IPS DF 19.7 (cell line): Measurements from ENCODE around the gene LGALS9C.
"Not testable (repeated sequence)": the region's sequence is repeated elsewhere in the genome, so short reads cannot be mapped to it uniquely, and the experiment has no call there.

ENCODE experiments used
- DNase-seq: peaks from one replicate; pipeline ENCODE4 v3.0.0-alpha.2; 2013; ENCODE audit warnings: low read depth, low spot score

Gene LGALS9C

DNA sequence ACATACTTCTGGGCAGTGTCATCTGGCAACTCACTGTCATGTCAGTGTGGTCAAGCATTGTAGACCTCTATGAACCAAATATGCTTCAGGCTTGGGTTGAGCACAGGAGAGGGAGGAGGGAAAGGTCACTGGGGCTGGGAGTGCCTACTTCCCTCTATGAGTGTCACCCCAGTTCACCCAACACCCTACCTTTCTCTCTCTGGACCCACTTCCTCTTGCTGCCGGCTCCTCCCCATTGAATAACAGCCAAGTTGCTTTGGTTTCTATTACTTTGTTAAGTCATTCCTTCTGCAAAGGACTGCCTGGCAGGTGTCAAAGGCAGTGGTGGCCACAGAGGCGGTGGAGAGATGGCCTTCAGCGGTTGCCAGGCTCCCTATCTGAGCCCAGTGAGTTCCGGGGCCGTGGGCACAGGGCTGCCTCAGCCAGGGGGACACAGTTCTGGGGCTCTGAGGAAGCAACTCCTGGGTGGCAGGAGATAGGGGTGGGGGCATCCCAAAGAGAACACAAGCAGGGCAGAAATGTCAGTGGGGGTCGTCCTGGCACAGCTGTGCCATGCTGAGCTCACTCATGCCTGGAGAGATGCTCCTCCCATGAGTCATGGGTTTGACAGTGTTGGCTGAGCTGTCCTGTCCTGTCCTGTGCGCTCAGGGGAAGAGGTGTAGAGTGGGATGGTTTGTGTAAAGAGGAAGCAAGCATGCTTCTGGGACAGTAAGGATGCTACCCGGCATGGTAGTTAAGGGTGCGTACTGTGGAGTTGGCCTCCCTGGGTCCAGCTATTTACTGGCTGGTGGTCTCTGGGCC lies at the start of gene LGALS9C:
LGALS9C (plus strand) TSS at position 282 of the 801 bp plus-strand sequence; CDS start at position 348, 66 bp downstream.
- DNase-seq: not testable (repeated sequence)

DNA sequence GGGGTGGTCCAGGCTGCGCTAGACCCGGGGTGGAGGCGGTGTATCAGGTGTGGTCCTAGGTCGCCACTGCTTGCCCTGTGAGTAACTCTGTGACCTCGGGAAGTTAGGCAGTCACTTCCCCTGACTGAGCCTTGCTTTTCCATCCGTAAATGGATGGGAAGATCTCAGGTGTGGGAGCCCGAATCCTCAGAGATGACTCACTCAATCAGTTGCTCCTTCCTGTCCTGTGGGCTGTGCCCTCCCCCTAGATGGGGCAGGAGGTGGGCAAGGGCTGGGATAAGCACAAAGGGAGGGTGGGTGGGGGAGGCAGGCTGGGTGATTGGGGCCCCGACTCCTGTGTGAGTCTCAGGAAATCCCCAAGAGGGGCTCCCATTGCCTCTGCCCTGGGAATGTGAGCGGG lies 44.4 kb upstream of the LGALS9C start:
- not testable (repeated sequence) for DNase-seq

DNA sequence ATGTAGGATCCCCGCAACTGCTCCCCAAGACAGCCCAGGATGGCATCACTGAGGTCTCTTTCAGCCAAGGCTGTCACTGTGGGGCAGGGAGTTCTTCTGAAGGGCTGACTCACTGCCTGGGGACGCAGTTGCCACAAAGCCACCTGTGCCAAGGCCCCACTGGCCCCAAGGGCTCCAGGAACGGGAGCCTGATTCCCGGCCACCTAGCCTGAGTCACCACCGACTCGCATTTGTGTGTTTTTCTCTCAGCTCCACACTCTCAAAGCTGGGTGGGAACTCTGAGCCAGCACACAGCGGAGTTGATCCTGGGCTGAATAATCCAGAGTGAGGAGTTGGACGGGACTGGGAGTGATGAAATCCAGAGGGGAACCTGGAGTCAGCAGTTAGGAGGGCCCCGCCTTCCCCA lies 37.1 kb upstream of the LGALS9C start:
- not testable (repeated sequence) for DNase-seq

DNA sequence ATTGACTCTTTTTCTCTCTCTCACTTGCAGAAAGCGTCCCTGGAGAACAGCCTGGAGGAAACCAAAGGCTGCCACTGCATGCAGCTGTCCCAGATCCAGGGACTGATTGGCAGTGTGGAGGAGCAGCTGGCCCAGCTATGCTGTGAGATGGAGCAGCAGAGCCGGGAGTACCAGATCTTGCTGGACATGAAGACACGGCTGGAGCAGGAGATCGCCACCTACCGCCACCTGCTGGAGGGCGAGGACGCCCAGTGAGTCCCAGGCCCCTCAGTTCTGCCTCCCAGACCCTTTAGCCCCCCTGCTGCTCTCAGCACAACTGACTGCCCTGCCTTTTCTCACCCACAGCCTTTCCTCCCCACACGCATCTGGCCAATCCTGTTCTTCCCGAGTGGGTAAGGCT lies 34.5 kb upstream of the LGALS9C start:
- DNase-seq: not testable (repeated sequence)

DNA sequence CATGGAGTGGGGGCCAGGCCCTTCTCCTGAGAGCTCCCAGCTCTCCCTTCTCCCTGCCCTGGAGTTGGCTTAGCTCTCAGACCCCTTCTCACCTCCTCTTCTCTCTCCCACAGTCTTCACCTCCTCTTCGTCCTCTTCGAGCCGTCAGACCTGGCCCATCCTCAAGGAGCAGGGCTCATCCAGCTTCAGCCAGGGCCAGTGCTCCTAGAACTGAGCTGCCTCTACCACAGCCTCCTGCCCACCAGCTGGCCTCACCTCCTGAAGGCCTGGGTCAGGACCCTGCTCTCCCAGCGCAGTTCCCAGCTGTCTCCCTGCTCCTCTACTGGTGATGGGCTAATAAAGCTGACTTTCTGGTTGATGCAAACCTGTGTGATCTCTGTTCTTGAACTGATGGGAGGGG lies 34.1 kb upstream of the LGALS9C start:
- not testable (repeated sequence) for DNase-seq

DNA sequence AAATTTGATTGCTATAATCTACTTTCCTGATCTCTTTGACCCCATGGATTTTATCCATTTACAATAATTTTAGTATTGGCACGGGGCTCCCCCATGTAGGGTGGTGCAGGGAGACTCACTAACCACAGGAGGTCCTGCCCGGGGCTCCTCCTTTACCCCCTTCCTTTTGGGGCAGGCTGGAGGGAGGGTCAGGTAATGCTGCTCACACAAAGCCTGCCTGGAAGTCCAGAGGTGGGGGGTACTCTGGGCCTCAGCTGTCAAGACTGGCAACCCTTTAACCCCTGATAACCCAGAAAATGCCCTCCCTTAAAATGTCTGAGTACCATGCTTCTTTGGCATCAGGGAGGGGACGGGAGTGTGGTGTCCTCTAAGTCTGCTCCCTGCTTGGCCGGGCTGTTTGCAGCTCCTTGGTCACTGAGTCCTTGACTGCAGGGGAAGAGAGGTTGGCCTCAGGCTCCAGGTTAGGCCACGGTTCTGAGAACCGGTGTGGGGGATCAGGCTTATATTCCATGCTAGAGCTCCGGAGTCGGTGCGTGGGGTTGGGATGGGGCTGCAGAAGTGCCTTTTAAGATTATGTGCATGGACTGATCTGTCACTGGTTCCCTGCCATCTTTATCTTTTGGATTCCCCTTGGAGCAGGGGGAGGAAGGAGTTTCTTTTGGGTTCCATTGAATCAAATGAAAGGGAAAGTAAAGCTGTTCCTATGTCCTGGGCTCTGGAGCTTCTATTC lies 28.9 kb upstream of the LGALS9C start:
- not testable (repeated sequence) for DNase-seq

DNA sequence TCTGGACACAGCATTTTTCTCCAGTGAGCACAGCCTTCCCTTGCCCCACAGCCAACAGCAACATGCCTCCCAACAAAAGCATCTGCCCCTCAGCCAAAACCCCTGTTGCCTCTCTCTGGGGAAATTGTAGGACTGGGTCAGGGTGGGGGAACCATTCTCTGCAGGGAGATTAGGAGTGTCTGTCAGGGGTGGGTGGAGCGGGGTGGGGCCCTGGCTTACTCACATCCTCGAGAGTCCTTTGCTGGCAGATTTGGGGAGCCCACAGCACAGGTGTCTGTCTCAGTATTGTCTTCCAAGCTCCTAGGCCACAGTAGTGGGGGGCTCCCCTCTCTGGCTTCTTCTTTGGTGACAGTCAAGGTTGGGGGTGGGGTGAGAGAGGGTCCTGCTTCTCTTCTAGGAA lies 28.3 kb upstream of the LGALS9C start:
- not testable (repeated sequence) for DNase-seq

DNA sequence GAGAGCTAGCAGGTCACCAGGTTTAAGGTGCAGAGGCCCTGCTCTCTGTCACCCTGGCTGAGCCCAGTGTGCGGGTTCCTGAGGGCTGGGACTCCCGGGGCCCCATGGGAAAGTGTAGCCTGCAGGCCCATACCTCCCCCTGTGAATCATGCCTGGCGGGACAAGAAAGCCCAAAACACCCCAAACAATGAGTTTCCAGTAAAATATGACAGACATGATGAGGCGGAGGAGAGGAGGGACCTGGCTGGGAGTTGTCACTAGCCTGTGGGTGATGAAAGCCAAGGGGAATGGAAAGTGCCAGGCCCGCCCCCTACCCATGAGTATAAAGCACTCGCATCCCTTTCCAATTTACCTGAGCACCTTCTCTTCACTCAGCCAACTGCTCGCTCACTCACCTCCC lies 26.8 kb upstream of the LGALS9C start:
- not testable (repeated sequence) for DNase-seq

DNA sequence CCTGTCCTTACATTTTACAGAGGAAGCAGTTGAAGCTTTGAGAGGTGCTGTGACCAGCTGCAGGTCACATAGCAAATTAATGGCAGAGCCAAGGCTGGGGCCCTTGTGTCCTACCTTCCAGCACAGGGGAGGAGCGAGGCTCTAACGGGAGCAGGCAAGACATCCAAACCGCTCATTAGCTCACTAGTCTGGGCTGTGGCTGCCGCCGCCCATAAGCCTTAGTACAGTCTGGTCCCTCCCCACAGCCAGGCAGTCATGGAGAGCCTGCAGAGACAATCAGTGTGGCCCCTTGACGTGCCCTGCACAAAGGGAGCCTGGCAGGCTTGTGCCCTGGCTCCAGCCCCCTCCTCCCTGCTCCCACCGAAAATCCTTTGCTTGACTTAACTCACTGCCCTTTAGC lies 25.6 kb upstream of the LGALS9C start:
- not testable (repeated sequence) for DNase-seq

DNA sequence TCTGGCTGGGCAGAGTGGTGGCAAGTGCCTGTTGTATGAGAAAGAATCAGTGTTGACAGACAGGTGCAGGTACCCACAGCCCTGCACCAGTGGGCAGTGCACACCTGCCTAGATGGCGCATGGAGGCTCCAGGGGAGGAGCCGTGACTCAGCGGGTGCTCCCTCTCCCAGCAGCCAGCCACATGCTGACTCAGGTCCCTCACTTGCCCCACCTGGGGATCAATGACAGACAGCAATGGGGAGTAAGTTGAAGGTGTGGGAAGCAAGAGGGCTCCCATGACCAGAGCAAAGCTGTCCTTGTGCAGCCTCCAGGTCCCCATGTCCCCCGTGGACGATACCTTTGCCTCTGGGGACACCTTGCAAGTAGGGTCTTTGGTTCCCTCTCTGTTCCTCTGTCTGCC lies 24.6 kb upstream of the LGALS9C start:
- DNase-seq: not testable (repeated sequence)

DNA sequence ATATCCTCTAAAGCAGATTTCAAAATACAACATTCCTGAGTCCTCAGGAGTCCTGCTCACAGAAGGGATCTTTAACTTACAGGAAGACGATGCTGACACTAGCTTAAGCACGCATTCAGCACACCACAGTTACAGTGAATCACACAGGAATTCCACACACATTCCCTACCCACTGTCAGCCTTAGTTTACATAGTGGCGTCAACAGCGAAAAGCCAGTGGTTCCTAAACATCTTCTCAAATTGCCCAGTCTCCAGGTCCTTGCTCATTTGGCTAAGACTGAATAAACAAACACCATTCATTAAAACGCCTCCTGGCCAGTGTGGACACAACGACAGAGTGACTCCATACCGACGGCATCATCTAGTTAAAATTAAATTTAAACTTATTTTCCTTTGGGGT lies 17.6 kb upstream of the LGALS9C start:
- not testable (repeated sequence) for DNase-seq

DNA sequence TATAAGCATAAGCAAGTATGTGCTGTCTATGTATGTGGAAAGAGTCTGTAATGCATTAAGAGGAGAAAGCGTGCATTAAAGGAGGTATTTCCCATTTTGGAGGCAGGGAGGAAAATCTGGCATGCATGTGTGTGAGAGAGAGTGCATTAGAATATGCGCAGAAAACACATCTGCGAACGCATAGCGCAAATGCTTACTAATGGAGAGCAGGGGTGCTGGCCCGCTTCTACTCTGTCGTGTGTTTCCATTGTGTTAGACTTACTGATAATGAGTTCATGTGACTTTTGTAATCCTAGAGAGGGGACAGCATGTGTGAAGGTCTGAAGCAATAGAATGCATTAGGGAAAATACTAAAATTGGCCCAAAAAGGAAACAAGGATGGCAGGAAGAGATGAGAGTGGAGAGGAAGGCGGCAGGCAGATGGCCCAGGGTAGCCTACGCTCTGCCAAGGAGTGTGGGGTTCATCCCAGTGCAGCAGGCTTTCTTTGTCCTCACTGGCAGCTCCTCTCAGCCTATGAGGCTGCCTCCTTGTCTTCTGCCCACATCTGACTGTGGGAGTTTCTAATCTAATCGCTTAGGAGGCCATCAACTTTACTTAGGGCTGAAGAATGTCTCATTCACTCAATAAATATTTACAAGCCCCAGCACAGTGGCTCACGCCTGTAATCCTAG lies 12.6 kb upstream of the LGALS9C start:
- DNase-seq: not testable (repeated sequence)

DNA sequence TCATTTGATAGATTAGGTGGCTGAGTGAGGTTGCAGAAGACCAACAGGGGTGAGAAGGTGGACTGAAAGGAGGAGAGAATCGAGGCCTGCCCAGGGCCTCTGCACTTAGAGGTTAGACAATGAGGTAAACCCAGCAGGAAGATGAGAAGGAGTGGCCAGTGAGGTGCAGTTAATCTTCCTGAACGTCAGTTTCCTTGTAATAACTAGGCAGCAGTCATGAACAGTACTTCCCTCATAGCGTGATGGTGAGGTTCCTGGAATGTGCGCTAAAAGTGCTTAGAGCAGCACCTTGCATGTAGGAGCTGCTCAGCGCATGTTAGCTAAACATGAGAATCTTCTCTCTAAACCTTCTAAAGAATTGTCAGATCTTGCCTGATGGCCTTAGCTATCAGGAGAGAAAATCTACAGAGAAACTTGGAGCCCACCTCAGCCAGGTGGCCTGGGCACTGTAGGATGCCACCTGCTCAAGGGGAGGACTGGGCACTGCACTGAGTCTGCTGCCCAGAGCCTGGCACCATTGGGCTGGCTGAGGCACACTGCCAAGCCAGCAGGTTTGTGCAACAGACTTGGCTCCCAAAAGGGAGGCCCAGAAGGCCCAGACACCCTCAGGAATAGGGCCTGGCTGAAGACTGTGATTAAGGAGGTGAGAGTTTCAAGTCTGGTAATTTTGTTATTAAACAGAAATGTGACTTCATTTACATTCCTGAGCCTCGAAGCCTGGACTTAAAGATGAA lies 10.2 kb upstream of the LGALS9C start:
- DNase-seq: not testable (repeated sequence)

DNA sequence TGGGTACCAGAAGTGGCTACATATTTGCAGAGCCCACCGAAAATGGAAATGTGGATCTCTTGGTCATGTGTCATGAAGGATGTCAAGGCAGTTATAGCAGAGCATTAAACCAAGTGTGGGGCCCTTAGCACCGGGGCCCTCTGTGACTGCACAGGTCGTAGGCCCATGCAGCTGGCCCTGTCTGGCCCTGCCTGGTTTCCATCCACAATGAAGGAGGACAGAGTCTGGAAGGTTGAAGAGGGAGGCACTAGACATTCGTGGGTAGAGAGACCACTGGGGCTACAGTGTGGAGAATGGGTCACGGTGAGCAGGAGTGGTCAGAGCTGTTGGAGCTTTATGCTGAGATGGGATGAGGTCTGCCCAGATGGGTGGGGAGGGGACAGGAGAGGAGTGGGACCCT lies 9.6 kb upstream of the LGALS9C start:
- DNase-seq: not testable (repeated sequence)

DNA sequence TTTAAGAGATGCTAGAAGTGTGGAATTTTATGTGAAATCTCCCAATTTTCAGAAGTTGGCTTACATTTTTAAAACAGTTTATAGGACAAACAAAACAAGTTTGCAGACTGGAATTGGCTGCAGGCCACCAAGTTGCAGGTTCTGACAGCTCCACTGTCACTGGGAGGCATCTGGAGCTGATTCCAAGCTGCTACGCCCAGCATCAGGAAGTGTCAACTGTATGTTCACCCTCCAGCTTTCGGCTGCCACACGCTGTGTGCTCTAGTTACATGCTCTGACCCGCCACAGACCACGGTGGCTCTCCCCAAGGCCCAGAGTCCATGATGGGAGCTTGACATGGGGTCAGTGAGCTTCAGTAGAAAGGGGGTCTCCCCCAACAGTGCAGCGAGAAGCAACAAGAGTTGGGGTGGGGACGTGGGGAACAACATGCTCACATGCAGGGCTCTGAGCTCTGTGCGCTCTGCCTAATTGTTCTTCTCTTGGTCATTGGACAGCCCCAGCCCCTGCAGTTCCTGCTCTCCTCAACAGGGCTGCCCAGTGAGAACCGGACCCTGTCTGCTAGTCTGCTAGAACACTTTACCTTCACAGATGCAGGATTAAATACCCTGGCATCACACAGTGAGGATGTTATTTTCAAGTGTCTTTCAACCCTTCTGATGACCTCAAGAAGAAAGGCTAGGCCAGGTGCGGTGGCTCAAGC lies 8.0 kb upstream of the LGALS9C start:
- not testable (repeated sequence) for DNase-seq

DNA sequence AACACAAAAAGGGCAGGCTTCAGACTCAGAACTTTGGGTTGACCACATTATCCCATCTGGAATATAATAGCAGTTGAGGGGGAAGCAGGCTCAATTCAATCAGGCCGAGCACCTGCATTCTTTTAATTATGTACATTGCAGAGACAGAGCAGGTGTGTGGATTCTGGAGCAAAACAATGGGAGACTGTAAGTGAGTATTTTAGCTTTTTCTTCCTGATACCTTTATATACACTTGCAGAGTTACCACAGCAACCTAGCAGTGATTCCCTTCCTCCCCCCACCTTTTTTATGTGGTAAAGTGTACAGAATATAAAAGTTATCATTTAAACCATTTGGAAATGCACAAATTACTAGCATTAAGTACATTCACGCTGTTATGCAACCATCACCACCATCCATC lies 6.8 kb upstream of the LGALS9C start:
- not testable (repeated sequence) for DNase-seq

DNA sequence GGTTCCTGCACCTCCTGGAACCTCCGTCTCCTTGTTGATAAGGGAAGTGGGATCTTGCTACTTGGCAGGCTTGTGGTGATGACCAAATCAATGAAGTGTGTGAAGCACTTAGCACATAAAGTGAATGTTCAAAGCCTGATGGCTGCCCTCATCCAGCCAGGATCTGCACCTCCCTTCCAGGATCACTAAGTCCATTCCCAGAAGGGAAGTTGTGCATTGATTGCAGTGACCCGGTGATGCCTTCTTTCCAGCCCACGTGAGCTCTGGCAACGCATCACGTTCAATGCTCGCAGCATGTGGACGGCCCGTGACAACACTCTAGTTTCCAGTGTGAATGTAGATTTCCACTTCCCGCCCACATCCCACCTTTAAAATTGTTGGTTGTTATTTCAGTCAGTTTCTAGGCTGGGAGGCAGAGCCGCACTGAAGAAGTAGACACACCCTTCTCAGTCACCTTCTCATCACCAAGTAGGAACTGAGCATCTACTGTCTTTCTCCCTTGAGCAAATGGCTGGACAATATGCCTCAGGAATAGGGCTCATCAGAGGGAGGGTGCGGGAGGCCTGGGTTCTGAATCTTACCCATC lies 6.2 kb upstream of the LGALS9C start:
- not testable (repeated sequence) for DNase-seq

DNA sequence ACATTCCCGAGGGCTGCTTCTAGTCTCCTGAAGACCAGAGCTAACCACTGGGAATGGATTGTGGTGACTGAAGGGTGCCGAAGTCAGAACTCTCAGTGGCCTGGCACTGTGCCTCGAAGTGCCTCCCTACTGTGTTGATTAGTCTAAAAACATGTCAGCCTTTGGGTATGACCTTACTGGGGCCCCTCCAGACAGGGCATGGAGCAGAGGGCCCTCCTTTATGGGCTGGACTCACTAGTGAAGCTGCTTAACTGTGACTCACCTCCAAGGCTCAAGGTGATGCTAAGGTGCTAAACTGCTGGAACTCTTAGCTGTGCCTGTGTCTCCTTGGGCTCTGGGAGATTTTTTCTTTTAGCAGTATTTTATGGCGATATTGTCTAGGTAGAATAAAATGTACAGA lies 2.6 kb upstream of the LGALS9C start:
- DNase-seq: not testable (repeated sequence)

DNA sequence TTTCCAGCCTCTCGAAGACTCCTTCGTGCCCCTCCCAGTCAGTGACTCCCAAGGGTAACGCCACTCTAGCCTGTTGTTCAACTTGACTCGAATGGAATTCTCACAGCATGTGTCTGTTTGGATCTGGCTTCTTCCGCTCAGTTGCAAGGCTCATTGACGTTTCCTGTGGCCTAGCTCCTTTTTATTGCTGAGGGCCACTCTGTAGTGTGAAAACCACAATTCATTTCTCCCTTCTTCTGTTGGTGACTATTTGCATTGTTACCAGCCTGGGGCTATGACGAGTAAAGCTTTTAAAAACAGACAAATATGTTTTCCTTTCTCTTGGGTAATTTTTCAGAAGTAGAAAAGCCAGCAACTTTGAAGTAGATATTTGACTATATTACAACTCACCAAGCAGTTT lies 1.8 kb upstream of the LGALS9C start:
- not testable (repeated sequence) for DNase-seq

DNA sequence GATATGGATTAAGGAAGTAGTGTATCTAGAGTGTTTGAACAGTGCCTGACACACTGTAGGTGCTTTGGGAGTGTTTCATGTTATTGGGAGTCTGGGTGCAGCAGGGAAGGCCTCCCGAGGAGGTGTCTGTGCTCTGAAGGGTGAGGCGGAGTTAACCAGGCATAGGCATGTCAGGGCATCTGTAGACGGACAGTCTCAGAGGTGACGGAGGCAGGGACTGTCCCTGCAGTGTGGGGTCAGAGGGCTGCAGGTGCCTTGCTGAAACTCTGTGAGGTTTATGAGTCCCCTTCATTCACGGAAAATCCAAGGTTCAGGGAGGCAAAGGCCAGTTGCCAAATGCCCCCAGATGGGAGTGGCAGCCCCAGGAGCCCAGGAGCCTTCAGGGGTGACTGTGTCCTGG lies 778 bp downstream of the LGALS9C start:
- DNase-seq: not testable (repeated sequence)
